Vagina (tissue), 2 donors: Measurements from ENCODE around the gene CDHR3. TPM values are rescaled to one million over a fixed set of nuclear protein-coding genes. Genes with fewer than 3 reads are reported as not detected.

Source experiments
- DNase-seq, 2 donors: peaks; one replicate each; pipeline ENCODE4 v3.0.0-alpha.2; 2017; ENCODE audit errors: extremely low spot score in 2 of 2
- H3K27ac ChIP-seq: fragments of 200-600 bp; sonication (generic); one replicate; pipeline ENCODE4 v1.5.1; 2019
- H3K27me3 ChIP-seq: fragments of 200-600 bp; sonication (generic); one replicate; pipeline ENCODE4 v1.5.1; 2019
- H3K36me3 ChIP-seq, 2 donors: fragments of 200-600 bp; sonication (generic); one replicate each; pipeline ENCODE4 v1.5.1; 2017 to 2019
- H3K4me1 ChIP-seq: fragments of 200-600 bp; sonication (generic); one replicate; pipeline ENCODE4 v1.5.1; 2019
- H3K4me3 ChIP-seq, 2 donors: fragments of 200-600 bp; sonication (generic); 1 replicate in 1 of 2; 2 replicates in 1 of 2; pipeline ENCODE4 v1.5.1; 2016 to 2019
- H3K9me3 ChIP-seq: fragments of 200-600 bp; sonication (generic); one replicate; pipeline ENCODE4 v1.5.1; 2019
- CTCF ChIP-seq, 3 experiments: fragments of 450-650 bp in 2 of 3; fragments of 200-600 bp in 1 of 3; sonication (generic) in 1 of 3; IDR thresholded peaks; one replicate each; pipeline ENCODE4 v1.5.1; 2017 to 2019; ENCODE audit warnings: antibody characterized with exemption in 3 of 3, mild to moderate bottlenecking in 2 of 3, moderate library complexity in 2 of 3
- POLR2A ChIP-seq, 2 donors: fragments of 450-650 bp; IDR thresholded peaks; one replicate each; pipeline ENCODE4 v1.6.1; 2017; ENCODE audit warnings: antibody characterized with exemption in 2 of 2, mild to moderate bottlenecking in 2 of 2, moderate library complexity in 2 of 2
- POLR2AphosphoS5 ChIP-seq, 2 donors: sonication (generic); formaldehyde crosslinking; IDR thresholded peaks; one replicate each; pipeline ENCODE4 v1.9.0; 2017; ENCODE audit warnings: antibody characterized with exemption in 2 of 2, mild to moderate bottlenecking in 2 of 2, low read depth in 1 of 2; ENCODE audit not compliant: insufficient read depth in 1 of 2
- intact Hi-C: fragments of 100-400 bp; cut with DNase I; formaldehyde crosslinking; loops from one replicate; pipeline ENCODE4 v1.15.1; 2023
- total RNA-seq: library from RNA; depleted of rRNA; stranded (reverse); fragments of >200 nt; gene quantifications from one replicate; pipeline ENCODE4 v1.2.3, GENCODE V29; 2016

CDHR3 gene
- total RNA-seq, 1 donor from 2014 or later = 8.8 TPM

GRCh38 chr7:105975770-105976417 is 12.8 kb downstream of the CDHR3 start:
- Histone ChIP-seq H3K36me3 (no peaks in the 10 kb centered on the region), H3K9me3 (no peaks in the 10 kb centered on the region), H3K4me3 (no peak overlapping the region), H3K4me1 (no peaks in the 10 kb centered on the region), H3K27me3 (no peaks in the 10 kb centered on the region), H3K27ac (no peak overlapping the region)
- TF ChIP-seq CTCF (IDR thresholded peaks at IDR 0.05) (no peak), POLR2A (IDR thresholded peaks at IDR 0.05) (no peak), POLR2AphosphoS5 (IDR thresholded peaks at IDR 0.05; ENCODE audit: insufficient read depth in 1 of 2, low read depth in 1 of 2) (no peak)
- intact Hi-C loops = no loop called here
- no peak for DNase-seq

- Histone ChIP-seq H3K27ac (no peak overlapping the region), H3K4me1 (no peaks in the 10 kb centered on the region), H3K4me3 (no peak overlapping the region), H3K27me3 (no peaks in the 10 kb centered on the region), H3K36me3 (no peaks in the 10 kb centered on the region), H3K9me3 (no peaks in the 10 kb centered on the region)
- TF ChIP-seq CTCF (IDR thresholded peaks at IDR 0.05) = no peak
- intact Hi-C loops = no loop called here
- DNase-seq = no peak
Observed at GRCh38 chr7:105976868-105977267, 13.8 kb downstream of the CDHR3 start.

- H3K4me3 ChIP-seq = no peak overlapping the region
- no peak overlapping the region for H3K27ac ChIP-seq
- no peak for DNase-seq
- no peaks in the 10 kb centered on the region for H3K9me3 ChIP-seq
- intact Hi-C loops = no loop called here
- H3K36me3 ChIP-seq = no peaks in the 10 kb centered on the region
- no peaks in the 10 kb centered on the region for H3K27me3 ChIP-seq
- H3K4me1 ChIP-seq = no peaks in the 10 kb centered on the region
- no peak for TF ChIP-seq CTCF (IDR thresholded peaks at IDR 0.05)
- TF ChIP-seq POLR2AphosphoS5 (IDR thresholded peaks at IDR 0.05; ENCODE audit: insufficient read depth in 1 of 2, low read depth in 1 of 2) = no peak
- no peak for TF ChIP-seq POLR2A (IDR thresholded peaks at IDR 0.05)
Observed at GRCh38 chr7:105978035-105978434, 15.0 kb downstream of the CDHR3 start.

- DNase-seq = no peak
- H3K27me3 ChIP-seq = no peaks in the 10 kb centered on the region
- H3K9me3 ChIP-seq = no peaks in the 10 kb centered on the region
- H3K36me3 ChIP-seq = no peaks in the 10 kb centered on the region
- no peaks in the 10 kb centered on the region for H3K4me1 ChIP-seq
- no peak overlapping the region for H3K27ac ChIP-seq
- H3K4me3 ChIP-seq = no peak overlapping the region
- no peak for TF ChIP-seq POLR2AphosphoS5 (IDR thresholded peaks at IDR 0.05; ENCODE audit: insufficient read depth in 1 of 2, low read depth in 1 of 2)
- TF ChIP-seq POLR2A (IDR thresholded peaks at IDR 0.05) = no peak
- no peak for TF ChIP-seq CTCF (IDR thresholded peaks at IDR 0.05)
- intact Hi-C loops = no loop called here
Observed at GRCh38 chr7:105978974-105979373, 15.9 kb downstream of the CDHR3 start.

GRCh38 chr7:105979405-105979804 is 16.3 kb downstream of the CDHR3 start:
- intact Hi-C loops = no loop called here
- no peaks in the 10 kb centered on the region for H3K9me3 ChIP-seq
- H3K36me3 ChIP-seq = no peaks in the 10 kb centered on the region
- no peak for DNase-seq
- H3K4me1 ChIP-seq = no peaks in the 10 kb centered on the region
- TF ChIP-seq POLR2A (IDR thresholded peaks at IDR 0.05) (no peak), CTCF (IDR thresholded peaks at IDR 0.05) (no peak), POLR2AphosphoS5 (IDR thresholded peaks at IDR 0.05; ENCODE audit: insufficient read depth in 1 of 2, low read depth in 1 of 2) (no peak)
- H3K27me3 ChIP-seq = no peaks in the 10 kb centered on the region
- H3K4me3 ChIP-seq = no peak overlapping the region
- no peak overlapping the region for H3K27ac ChIP-seq
